SW 1271 (cell line): ENCODE data around the gene RAPGEF4.
A peak's percentile ranks its signal among the peaks of the same experiment; 100 is the strongest.

ENCODE experiments used
- DNase-seq, 2 experiments: peaks; one replicate each; lab custom pipeline; 2025; lab: John Stamatoyannopoulos, UW

RAPGEF4 gene

GRCh38 chr2:172861098-172861497 lies 125.5 kb downstream of the RAPGEF4 start:
- DNase-seq: no peak

GRCh38 chr2:172861656-172862476 lies 126.2 kb downstream of the RAPGEF4 start:
- DNase-seq: no peak

GRCh38 chr2:172863341-172863740 lies 127.7 kb downstream of the RAPGEF4 start:
- DNase-seq: no peak

- DNase-seq: no peak
These were observed 128.5 kb downstream of the RAPGEF4 start for GRCh38 chr2:172864182-172864581.

- DNase-seq: peak in 1 of 2 experiments; percentile 5
These were observed 129.8 kb downstream of the RAPGEF4 start for GRCh38 chr2:172865422-172865821.

- no peak for DNase-seq
These were observed 134.2 kb downstream of the RAPGEF4 start for GRCh38 chr2:172869861-172870260.

GRCh38 chr2:172870396-172870795 lies 134.8 kb downstream of the RAPGEF4 start:
- no peak for DNase-seq

- no peak for DNase-seq
These were observed 142.2 kb downstream of the RAPGEF4 start for GRCh38 chr2:172877826-172878225.

- no peak for DNase-seq
These were observed 142.6 kb downstream of the RAPGEF4 start for GRCh38 chr2:172878260-172878659.

GRCh38 chr2:172884336-172884735 lies 148.7 kb downstream of the RAPGEF4 start:
- DNase-seq: no peak

- no peak for DNase-seq
These were observed 150.4 kb downstream of the RAPGEF4 start for GRCh38 chr2:172885996-172886395.

- no peak for DNase-seq
These were observed 151.6 kb downstream of the RAPGEF4 start for GRCh38 chr2:172887280-172887679.

GRCh38 chr2:172888714-172889669 lies 153.3 kb downstream of the RAPGEF4 start:
- DNase-seq: no peak

GRCh38 chr2:172889768-172890430 lies 154.3 kb downstream of the RAPGEF4 start:
- no peak for DNase-seq

- DNase-seq: no peak
These were observed 157.5 kb downstream of the RAPGEF4 start for GRCh38 chr2:172893111-172893510.

- DNase-seq: no peak
These were observed 158.0 kb downstream of the RAPGEF4 start for GRCh38 chr2:172893671-172894070.

- DNase-seq: no peak
These were observed 159.2 kb downstream of the RAPGEF4 start for GRCh38 chr2:172894689-172895387.

- DNase-seq: no peak
These were observed 161.0 kb downstream of the RAPGEF4 start for GRCh38 chr2:172896661-172897081.

- no peak for DNase-seq
These were observed 165.2 kb downstream of the RAPGEF4 start for GRCh38 chr2:172900871-172901270.

- no peak for DNase-seq
These were observed 166.3 kb downstream of the RAPGEF4 start for GRCh38 chr2:172901913-172902312.

- no peak for DNase-seq
These were observed 168.6 kb downstream of the RAPGEF4 start for GRCh38 chr2:172904236-172904635.
